ENCODE data around the gene CYB5D1. TPM values are rescaled to one million over a fixed set of nuclear protein-coding genes. Genes with fewer than 3 reads are reported as not detected.
A peak's percentile ranks its signal among the peaks of the same experiment; 100 is the strongest.

Gene CYB5D1
- total RNA-seq, 2 experiments from 2014 or later = 13.5 to 16.2 TPM

DNA sequence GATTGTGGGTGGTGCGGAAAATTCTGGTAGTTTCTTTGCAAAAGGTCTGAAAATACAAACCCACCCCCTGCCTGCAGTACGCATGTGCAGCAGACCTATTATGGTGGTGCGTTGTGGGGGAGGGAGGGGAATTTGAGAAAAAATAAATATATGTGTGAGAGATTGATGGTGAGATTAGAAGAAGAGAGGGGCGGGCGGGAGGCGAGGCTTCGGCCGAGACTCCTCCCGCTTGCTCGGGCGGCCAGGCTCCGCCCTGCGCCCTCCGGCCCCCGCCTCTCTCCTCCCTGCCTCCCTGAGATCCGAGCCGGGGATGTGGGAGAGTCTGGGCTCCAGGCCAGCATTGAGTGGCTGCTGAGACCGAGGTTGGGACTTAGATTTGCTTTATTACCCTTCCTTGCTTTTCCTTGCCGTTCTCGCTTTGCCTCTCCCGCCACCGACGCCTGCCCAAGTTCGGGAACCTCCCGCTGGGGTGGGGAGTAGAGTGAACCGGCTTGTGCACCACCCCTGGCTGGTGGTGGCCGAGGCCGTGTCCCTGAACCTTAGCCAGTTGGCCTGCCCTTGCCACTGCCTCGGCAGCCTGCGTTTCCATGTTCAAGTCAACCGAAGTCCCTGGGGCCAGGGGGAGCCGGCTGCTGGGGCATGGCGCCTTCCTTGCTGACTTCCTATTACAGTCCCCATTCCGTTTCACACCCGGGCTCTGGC lies 29.8 kb downstream of the CYB5D1 start:
- Mint-ChIP-seq H3K4me3 (no peak overlapping the region), H3K27me3 (no peaks in the 10 kb centered on the region), H3K36me3 (ENCODE audit: low read depth) (peaks cover 30% of the 10 kb centered on the region), H3K27ac (no peak overlapping the region), H3K4me1 (ENCODE audit: low read depth) (peaks cover 10% of the 10 kb centered on the region), H3K9me3 (no peaks in the 10 kb centered on the region)
- ChIA-PET POLR2A (interaction anchor here (1.8 kb wide), 2 partner anchors 11 to 23 kb away, joined by 4 to 9 read pairs; no protein-coding TSS in a partner anchor), CTCF (no interaction called here)
- DNase-seq (peak; percentile 98), ATAC-seq (peak; percentile 79)
- no peak for TF ChIP-seq CTCF (IDR thresholded peaks at IDR 0.05)
- intact Hi-C loops (cut with micrococcal nuclease) = loop anchor here (5.0 kb wide), 1 partner anchor 45 kb away; no protein-coding TSS in a partner anchor

- ChIA-PET POLR2A (interaction anchor here (0.9 to 1.8 kb wide), 4 partner anchors 8 to 101 kb away, joined by 3 to 9 read pairs (median 4); no protein-coding TSS in a partner anchor), CTCF (interaction anchor here (1.0 to 1.1 kb wide), 3 partner anchors 17 to 153 kb away, joined by 3 to 4 read pairs (median 3); no protein-coding TSS in a partner anchor)
- H3K36me3 Mint-ChIP-seq (ENCODE audit: low read depth) = peaks cover 32% of the 10 kb centered on the region
- H3K4me3 Mint-ChIP-seq = no peak within 1 kb of the TSS
- DNase-seq = peak; percentile 77
- intact Hi-C loops (cut with micrococcal nuclease) = loop anchor here (5.0 kb wide), 1 partner anchor 46 kb away; no protein-coding TSS in a partner anchor
- H3K27me3 Mint-ChIP-seq = no peaks in the 10 kb centered on the region
- ATAC-seq = no peak
- no peaks in the 10 kb centered on the region for H3K9me3 Mint-ChIP-seq
- H3K27ac Mint-ChIP-seq = no peak within 1 kb of the TSS
- peaks cover 10% of the 10 kb centered on the region for H3K4me1 Mint-ChIP-seq (ENCODE audit: low read depth)
- no peak for TF ChIP-seq CTCF (IDR thresholded peaks at IDR 0.05)
These were observed 30.5 kb downstream of the CYB5D1 start, which contains the start of gene CHD3 for GRCh38 chr17:7888184-7888920. TSS of gene CHD3 (plus strand) at chr17:7888789. CDS start at chr17:7889001, 212 bp downstream.

GRCh38 chr17:7889166-7889955 lies 31.6 kb downstream of the CYB5D1 start:
- intact Hi-C loops (cut with micrococcal nuclease) = loop anchor here (5.0 kb wide), 1 partner anchor 47 kb away; no protein-coding TSS in a partner anchor
- Mint-ChIP-seq H3K27ac (no peak overlapping the region), H3K27me3 (no peaks in the 10 kb centered on the region), H3K36me3 (ENCODE audit: low read depth) (peaks cover 36% of the 10 kb centered on the region), H3K4me3 (no peak overlapping the region), H3K9me3 (no peaks in the 10 kb centered on the region), H3K4me1 (ENCODE audit: low read depth) (peaks cover 10% of the 10 kb centered on the region)
- TF ChIP-seq CTCF (IDR thresholded peaks at IDR 0.05) = no peak
- CTCF ChIA-PET = interaction anchor here (1.0 to 1.1 kb wide), 3 partner anchors 18 to 152 kb away, joined by 3 to 4 read pairs (median 3); no protein-coding TSS in a partner anchor
- POLR2A ChIA-PET = interaction anchor here (0.9 to 1.8 kb wide), 4 partner anchors 9 to 100 kb away, joined by 3 to 9 read pairs (median 4); no protein-coding TSS in a partner anchor
- ATAC-seq = no peak
- DNase-seq = peak; percentile 62

DNA sequence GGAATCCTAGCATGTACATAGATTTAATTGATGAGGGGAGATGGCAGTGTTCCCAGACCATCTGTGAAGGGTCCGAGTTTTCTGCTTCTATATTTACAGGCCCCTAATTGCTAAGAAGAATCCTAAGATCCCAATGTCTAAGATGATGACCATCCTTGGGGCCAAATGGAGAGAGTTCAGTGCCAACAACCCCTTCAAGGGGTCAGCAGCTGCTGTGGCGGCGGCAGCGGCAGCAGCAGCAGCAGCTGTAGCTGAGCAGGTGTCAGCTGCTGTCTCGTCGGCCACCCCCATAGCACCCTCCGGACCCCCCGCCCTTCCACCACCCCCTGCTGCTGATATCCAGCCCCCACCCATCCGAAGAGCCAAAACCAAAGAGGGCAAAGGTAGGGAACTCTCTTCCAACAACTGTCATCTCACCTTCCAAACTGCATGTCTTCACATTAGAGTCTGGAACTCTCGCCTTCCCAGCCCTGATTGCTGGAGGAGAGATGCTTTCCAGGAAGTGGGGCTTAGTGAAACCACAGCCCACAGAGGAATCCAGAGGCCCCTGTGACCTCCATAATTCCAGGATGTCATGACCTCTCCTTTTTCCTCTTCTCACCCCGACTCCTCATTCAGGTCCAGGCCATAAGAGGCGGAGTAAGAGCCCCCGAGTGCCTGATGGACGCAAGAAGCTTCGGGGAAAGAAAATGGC lies 35.5 kb downstream of the CYB5D1 start:
- intact Hi-C loops (cut with micrococcal nuclease) = no loop called here
- ChIA-PET CTCF (interaction anchor here (1.8 kb wide), 1 partner anchor 97 kb away, joined by 6 read pairs; no protein-coding TSS in a partner anchor), POLR2A (interaction anchor here (1.1 kb wide), 1 partner anchor 17 kb away, joined by 3 read pairs; no protein-coding TSS in a partner anchor)
- no peak overlapping the region for H3K27ac Mint-ChIP-seq
- H3K4me1 Mint-ChIP-seq (ENCODE audit: low read depth) = peaks cover 20% of the 10 kb centered on the region
- peaks cover 63% of the 10 kb centered on the region for H3K36me3 Mint-ChIP-seq (ENCODE audit: low read depth)
- H3K4me3 Mint-ChIP-seq = no peak overlapping the region
- DNase-seq (no peak), ATAC-seq (no peak)
- no peaks in the 10 kb centered on the region for H3K27me3 Mint-ChIP-seq
- TF ChIP-seq CTCF (IDR thresholded peaks at IDR 0.05) = no peak
- H3K9me3 Mint-ChIP-seq = no peaks in the 10 kb centered on the region
